Mammary epithelial cell (primary cell): Measurements from ENCODE around the gene STK11IP.

Experiments
- CTCF ChIP-seq, 2 donors: IDR thresholded peaks in 1 of 2; conservative IDR thresholded peaks in 1 of 2; 2 replicates each; pipeline ENCODE4 v1.5.1; 2011 to 2012; ENCODE audit warnings: inconsistent platforms in 2 of 2, low read length in 2 of 2, mild to moderate bottlenecking in 2 of 2, control low read depth in 1 of 2, low read depth in 1 of 2; ENCODE audit not compliant: insufficient read depth in 1 of 2; ENCODE audit errors: extremely low read depth in 1 of 2
- EZH2 ChIP-seq: IDR thresholded peaks from 2 replicates; pipeline ENCODE4 v1.6.1; 2012; ENCODE audit warnings: low read length, inconsistent platforms, borderline replicate concordance

- no peak for TF ChIP-seq CTCF (conservative IDR thresholded peaks at IDR 0.05 in 1 of 2, IDR thresholded peaks at IDR 0.05 in 1 of 2; ENCODE audit: extremely low read depth in 1 of 2, insufficient read depth in 1 of 2, low read depth in 1 of 2, low read length in 2 of 2)
- TF ChIP-seq EZH2 = no peak
Observed at GRCh38 chr2:219620546-219620945, 22.9 kb downstream of the STK11IP start.
